Colonic mucosa (tissue), 4 donors: ENCODE results near the gene PTS. TPM values are rescaled to one million over a fixed set of nuclear protein-coding genes. Genes with fewer than 3 reads are reported as not detected.
A peak's percentile ranks its signal among the peaks of the same experiment; 100 is the strongest.

ENCODE experiments used
- DNase-seq: peaks from one replicate; pipeline ENCODE4 v3.0.0-alpha.2; 2020
- H3K27ac ChIP-seq: fragments of 200-600 bp; one replicate; pipeline ENCODE4 v1.8.0; 2021
- H3K27me3 ChIP-seq: fragments of 200-600 bp; one replicate; pipeline ENCODE4 v1.8.0; 2021
- H3K36me3 ChIP-seq: fragments of 200-600 bp; one replicate; pipeline ENCODE4 v1.8.0; 2021
- H3K4me1 ChIP-seq: fragments of 200-600 bp; one replicate; pipeline ENCODE4 v1.8.0; 2021; ENCODE audit warnings: mild to moderate bottlenecking
- H3K4me3 ChIP-seq: fragments of 200-600 bp; one replicate; pipeline ENCODE4 v1.8.0; 2021
- H3K9ac ChIP-seq, 2 donors: one replicate each; pipeline ENCODE4 v1.7.0; 2013; ENCODE audit warnings: control low read depth in 2 of 2, low read depth in 2 of 2, low read length in 2 of 2
- H3K9me3 ChIP-seq: fragments of 200-600 bp; one replicate; pipeline ENCODE4 v1.8.0; 2021
- CTCF ChIP-seq: fragments of 200-600 bp; IDR thresholded peaks from one replicate; pipeline ENCODE4 v1.8.0; 2022; ENCODE audit warnings: antibody characterized with exemption, mild to moderate bottlenecking
- intact Hi-C: fragments of 100-400 bp; cut with DNase I; formaldehyde crosslinking; loops from one replicate; pipeline ENCODE4 v1.14.1; 2022
- total RNA-seq, 2 donors: library from RNA; stranded (reverse); fragmentation: NEBNext Ultra II Directional in 1 of 2; extraction: Animal tissue kit (Norgen Biotek cat#: 25700) in 1 of 2; gene quantifications; one replicate each; pipeline ENCODE4 v1.2.1, GENCODE V29; 2021
- donor health status: healthy.
- donor health status: DM: no; HTN: no; CAD: no.
- donor health status: DM: no; HTN: no; CAD: no.

Gene PTS
- total RNA-seq, 2 donors from 2014 or later = 33.3 to 34.6 TPM

- Histone ChIP-seq H3K27me3 (no peaks in the 10 kb centered on the region), H3K9me3 (no peaks in the 10 kb centered on the region), H3K9ac (no peak overlapping the region), H3K4me1 (peaks cover 4% of the 10 kb centered on the region), H3K36me3 (no peaks in the 10 kb centered on the region), H3K4me3 (no peak overlapping the region), H3K27ac (no peak overlapping the region)
- DNase-seq = no peak
- no peak for TF ChIP-seq CTCF
- intact Hi-C loops = loop anchor here (5.0 kb wide), 1 partner anchor 165 kb away; no protein-coding TSS in a partner anchor
Measured at GRCh38 chr11:112277029-112277428, 50.8 kb downstream of the PTS start.

GRCh38 chr11:112277941-112278340 lies 51.7 kb downstream of the PTS start:
- intact Hi-C loops = loop anchor here (5.0 kb wide), 1 partner anchor 166 kb away; no protein-coding TSS in a partner anchor
- H3K9me3 ChIP-seq = no peaks in the 10 kb centered on the region
- H3K4me1 ChIP-seq = peaks cover 4% of the 10 kb centered on the region
- no peak for TF ChIP-seq CTCF
- no peaks in the 10 kb centered on the region for H3K27me3 ChIP-seq
- H3K27ac ChIP-seq = no peak overlapping the region
- no peak overlapping the region for H3K9ac ChIP-seq
- no peaks in the 10 kb centered on the region for H3K36me3 ChIP-seq
- H3K4me3 ChIP-seq = no peak overlapping the region
- no peak for DNase-seq

GRCh38 chr11:112278803-112279202 lies 52.6 kb downstream of the PTS start:
- Histone ChIP-seq H3K4me1 (peaks cover 4% of the 10 kb centered on the region), H3K9ac (no peak overlapping the region), H3K9me3 (no peaks in the 10 kb centered on the region), H3K27ac (no peak overlapping the region), H3K36me3 (no peaks in the 10 kb centered on the region), H3K27me3 (no peaks in the 10 kb centered on the region), H3K4me3 (no peak overlapping the region)
- intact Hi-C loops = loop anchor here (5.0 kb wide), 1 partner anchor 167 kb away; no protein-coding TSS in a partner anchor
- DNase-seq = no peak
- no peak for TF ChIP-seq CTCF

GRCh38 chr11:112279901-112280267 lies 53.7 kb downstream of the PTS start:
- H3K36me3 ChIP-seq = no peaks in the 10 kb centered on the region
- peak; percentile 81 for TF ChIP-seq CTCF
- no peaks in the 10 kb centered on the region for H3K27me3 ChIP-seq
- no peaks in the 10 kb centered on the region for H3K9me3 ChIP-seq
- H3K4me1 ChIP-seq = peaks cover 4% of the 10 kb centered on the region
- peak; percentile 80 for DNase-seq
- H3K4me3 ChIP-seq = peak overlapping the region; percentile 40
- intact Hi-C loops = loop anchor here (2.0 to 5.0 kb wide), 2 partner anchors 59 to 168 kb away; no protein-coding TSS in a partner anchor
- no peak overlapping the region for H3K27ac ChIP-seq
- peak overlapping the region in 1 of 2 donors; percentile 52 for H3K9ac ChIP-seq

- peak; percentile 34 for TF ChIP-seq CTCF
- peak; percentile 77 for DNase-seq
- H3K9ac ChIP-seq = peak overlapping the region; percentile 38 to 52
- H3K36me3 ChIP-seq = no peaks in the 10 kb centered on the region
- peaks cover 4% of the 10 kb centered on the region for H3K4me1 ChIP-seq
- H3K27ac ChIP-seq = no peak overlapping the region
- no peaks in the 10 kb centered on the region for H3K27me3 ChIP-seq
- no peaks in the 10 kb centered on the region for H3K9me3 ChIP-seq
- intact Hi-C loops = loop anchor here (2.0 kb wide), 1 partner anchor 60 kb away; no protein-coding TSS in a partner anchor
- peak overlapping the region; percentile 40 for H3K4me3 ChIP-seq
Measured at GRCh38 chr11:112280268-112281126, 54.3 kb downstream of the PTS start.
